HepG2 (cell line): ENCODE measurements around the gene ZNF792. TPM values are rescaled to one million over a fixed set of nuclear protein-coding genes. Genes with fewer than 3 reads are reported as not detected.

Experiments used
- FOXK1 ChIP-seq: sonication (generic); formaldehyde crosslinking; IDR thresholded peaks from 2 replicates; pipeline ENCODE4 v1.4.0; 2020; ENCODE audit warnings: low read depth, missing genetic modification reagents, borderline replicate concordance
- HMG20A ChIP-seq: IDR thresholded peaks from 2 replicates; pipeline ENCODE4 v1.6.1; 2016; ENCODE audit warnings: borderline replicate concordance
- HNF4G ChIP-seq, 2 experiments: sonication (generic) in 1 of 2; formaldehyde crosslinking in 1 of 2; IDR thresholded peaks; 2 replicates each; pipeline versions ENCODE4 v1.4.0 to v1.6.1; 2011 to 2020; ENCODE audit warnings: borderline replicate concordance in 2 of 2, low read depth in 2 of 2, mild to moderate bottlenecking in 2 of 2, low read length in 1 of 2, missing genetic modification reagents in 1 of 2, moderate library complexity in 1 of 2
- JARID2 ChIP-seq: sonication (generic); formaldehyde crosslinking; IDR thresholded peaks from 2 replicates; pipeline ENCODE4 v1.8.1; 2023; ENCODE audit warnings: missing genetic modification reagents, inconsistent platforms; ENCODE audit not compliant: insufficient replicate concordance
- JUN ChIP-seq: sonication (generic); formaldehyde crosslinking; IDR thresholded peaks from 2 replicates; pipeline ENCODE4 v1.4.0; 2020; ENCODE audit warnings: mild to moderate bottlenecking, missing genetic modification reagents
- MIER3 ChIP-seq: IDR thresholded peaks from 2 replicates; pipeline ENCODE4 v1.6.1; 2016; ENCODE audit warnings: missing compliant biosample characterization, borderline replicate concordance
- NKX3-1 ChIP-seq: sonication (generic); formaldehyde crosslinking; IDR thresholded peaks from 2 replicates; pipeline ENCODE4 v1.5.0; 2020; ENCODE audit warnings: missing genetic modification reagents
- PPARG ChIP-seq: conservative IDR thresholded peaks from 2 replicates; pipeline ENCODE4 v1.6.1; 2016; ENCODE audit warnings: missing biosample characterization, missing genetic modification reagents
- SP1 ChIP-seq, 2 experiments: fragments of 450-650 bp in 1 of 2; sonication (generic) in 1 of 2; formaldehyde crosslinking in 1 of 2; IDR thresholded peaks; 2 replicates each; pipeline versions ENCODE4 v1.4.0 to v1.6.1; 2016 to 2020; ENCODE audit warnings: missing genetic modification reagents in 1 of 2
- ZNF451 ChIP-seq: sonication (generic); formaldehyde crosslinking; IDR thresholded peaks from 2 replicates; pipeline ENCODE4 v1.5.0; 2020; ENCODE audit warnings: mild to moderate bottlenecking, missing genetic modification reagents
- ZNF614 ChIP-seq: IDR thresholded peaks from 2 replicates; pipeline ENCODE4 v1.6.1; 2018; ENCODE audit warnings: missing biosample characterization, missing genetic modification reagents, inconsistent platforms, borderline replicate concordance
- ZNF746 ChIP-seq: sonication (generic); formaldehyde crosslinking; IDR thresholded peaks from 2 replicates; pipeline ENCODE4 v1.8.0; 2022; ENCODE audit warnings: mild to moderate bottlenecking, missing genetic modification reagents
- ZZZ3 ChIP-seq: sonication (generic); formaldehyde crosslinking; IDR thresholded peaks from 2 replicates; pipeline ENCODE4 v1.4.0; 2020; ENCODE audit warnings: missing genetic modification reagents, mild to moderate bottlenecking, borderline replicate concordance
- polyA plus RNA-seq, 8 experiments: library from polyadenylated mRNA; depleted of rRNA in 3 of 8; stranded (reverse) in 7 of 8; unstranded in 1 of 8; fragments of >200 nt; fragmentation: Illumina TruSeq in 4 of 8; extraction: Trizol in 4 of 8; gene quantifications; 2 replicates each; pipeline versions ENCODE4 v1.2.1 to v1.2.3, GENCODE V29; 2011 to 2016; ENCODE audit warnings: low read depth in 4 of 8, missing spikeins in 1 of 8, mixed read lengths in 1 of 8; ENCODE audit not compliant: insufficient read depth in 1 of 8
- total RNA-seq, 5 experiments: library from RNA; depleted of rRNA; stranded (reverse); fragments of >200 nt; fragmentation: Illumina TruSeq; extraction: Trizol; gene quantifications; 2 replicates each; pipeline ENCODE4 v1.2.3, GENCODE V29; 2016; ENCODE audit warnings: low read depth in 1 of 5
- TF ChIP-seq, protein P1 (sequence below): sonication (generic); formaldehyde crosslinking; IDR thresholded peaks from 2 replicates; pipeline ENCODE4 v1.4.0; 2020; ENCODE audit warnings: mild to moderate bottlenecking, missing genetic modification reagents
- TF ChIP-seq, protein P2 (sequence below), 2 experiments: sonication (generic) in 1 of 2; formaldehyde crosslinking in 1 of 2; IDR thresholded peaks; 2 replicates each; pipeline versions ENCODE4 v1.4.0 to v1.6.1; 2016 to 2020; ENCODE audit warnings: borderline replicate concordance in 1 of 2, low read depth in 1 of 2, mild to moderate bottlenecking in 1 of 2, missing genetic modification reagents in 1 of 2
- TF ChIP-seq, protein P3 (sequence below): sonication (generic); formaldehyde crosslinking; conservative IDR thresholded peaks from 2 replicates; pipeline ENCODE4 v1.4.0; 2020; ENCODE audit warnings: missing genetic modification reagents

ZNF792 gene
- total and polyA plus RNA-seq, 2 of the 13 experiments (the other 11 are each of a cell fraction or from before 2014, with no cell fraction given), result 5.5 to 11.5 TPM

DNA sequence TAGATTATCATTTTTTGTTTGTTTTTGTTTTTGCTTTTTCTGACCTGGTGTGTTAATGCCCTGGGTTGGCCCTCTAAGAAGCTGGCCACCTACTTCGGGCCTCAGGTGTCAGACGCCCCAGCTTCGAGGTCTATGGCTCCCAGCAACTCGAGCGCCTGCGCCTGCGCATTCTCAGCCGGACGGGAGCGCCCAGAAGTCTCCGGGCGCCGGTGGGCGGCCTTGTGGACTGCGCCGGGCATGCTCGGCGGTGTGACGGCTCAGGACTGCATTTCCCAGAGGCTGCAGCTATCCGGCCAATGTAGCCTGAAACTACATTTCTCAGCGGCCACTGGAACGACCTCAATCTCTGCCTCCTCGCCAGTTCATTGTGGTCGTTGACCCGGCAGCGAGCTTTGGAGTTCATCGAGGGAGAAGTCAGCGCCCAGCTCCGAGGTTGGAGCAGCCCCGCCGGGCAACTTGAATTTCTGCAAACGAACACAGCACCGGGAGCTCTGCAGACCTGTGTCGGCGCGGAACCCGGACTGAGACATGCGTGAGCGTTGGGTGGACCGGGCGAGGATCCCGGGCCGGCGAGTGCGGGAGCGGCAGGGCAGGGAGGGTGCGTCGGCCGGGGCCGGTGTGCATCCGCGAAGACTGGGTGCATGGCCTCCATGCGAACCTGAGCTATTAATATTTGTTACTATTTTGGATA is 37.2 kb downstream of the ZNF792 start, which contains the start of gene ZNF30 (continued):
- TF ChIP-seq, protein P1, sequence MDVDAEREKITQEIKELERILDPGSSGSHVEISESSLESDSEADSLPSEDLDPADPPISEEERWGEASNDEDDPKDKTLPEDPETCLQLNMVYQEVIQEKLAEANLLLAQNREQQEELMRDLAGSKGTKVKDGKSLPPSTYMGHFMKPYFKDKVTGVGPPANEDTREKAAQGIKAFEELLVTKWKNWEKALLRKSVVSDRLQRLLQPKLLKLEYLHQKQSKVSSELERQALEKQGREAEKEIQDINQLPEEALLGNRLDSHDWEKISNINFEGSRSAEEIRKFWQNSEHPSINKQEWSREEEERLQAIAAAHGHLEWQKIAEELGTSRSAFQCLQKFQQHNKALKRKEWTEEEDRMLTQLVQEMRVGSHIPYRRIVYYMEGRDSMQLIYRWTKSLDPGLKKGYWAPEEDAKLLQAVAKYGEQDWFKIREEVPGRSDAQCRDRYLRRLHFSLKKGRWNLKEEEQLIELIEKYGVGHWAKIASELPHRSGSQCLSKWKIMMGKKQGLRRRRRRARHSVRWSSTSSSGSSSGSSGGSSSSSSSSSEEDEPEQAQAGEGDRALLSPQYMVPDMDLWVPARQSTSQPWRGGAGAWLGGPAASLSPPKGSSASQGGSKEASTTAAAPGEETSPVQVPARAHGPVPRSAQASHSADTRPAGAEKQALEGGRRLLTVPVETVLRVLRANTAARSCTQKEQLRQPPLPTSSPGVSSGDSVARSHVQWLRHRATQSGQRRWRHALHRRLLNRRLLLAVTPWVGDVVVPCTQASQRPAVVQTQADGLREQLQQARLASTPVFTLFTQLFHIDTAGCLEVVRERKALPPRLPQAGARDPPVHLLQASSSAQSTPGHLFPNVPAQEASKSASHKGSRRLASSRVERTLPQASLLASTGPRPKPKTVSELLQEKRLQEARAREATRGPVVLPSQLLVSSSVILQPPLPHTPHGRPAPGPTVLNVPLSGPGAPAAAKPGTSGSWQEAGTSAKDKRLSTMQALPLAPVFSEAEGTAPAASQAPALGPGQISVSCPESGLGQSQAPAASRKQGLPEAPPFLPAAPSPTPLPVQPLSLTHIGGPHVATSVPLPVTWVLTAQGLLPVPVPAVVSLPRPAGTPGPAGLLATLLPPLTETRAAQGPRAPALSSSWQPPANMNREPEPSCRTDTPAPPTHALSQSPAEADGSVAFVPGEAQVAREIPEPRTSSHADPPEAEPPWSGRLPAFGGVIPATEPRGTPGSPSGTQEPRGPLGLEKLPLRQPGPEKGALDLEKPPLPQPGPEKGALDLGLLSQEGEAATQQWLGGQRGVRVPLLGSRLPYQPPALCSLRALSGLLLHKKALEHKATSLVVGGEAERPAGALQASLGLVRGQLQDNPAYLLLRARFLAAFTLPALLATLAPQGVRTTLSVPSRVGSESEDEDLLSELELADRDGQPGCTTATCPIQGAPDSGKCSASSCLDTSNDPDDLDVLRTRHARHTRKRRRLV (CRISPR knock-in tag), result no peak
- TF ChIP-seq HMG20A (CRISPR knock-in tag) (peak; percentile 38; the same call in 1 of the 2 replicates), MIER3 (CRISPR knock-in tag) (no peak; the same call in 1 of the 2 replicates), NKX3-1 (CRISPR knock-in tag) (no peak), FOXK1 (CRISPR knock-in tag) (0 out of 2 replicates have a peak, but pooled peaks have one; percentile 16), HNF4G (IDR thresholded peaks at IDR 0.05; ENCODE audit: borderline replicate concordance, low read depth, low read length) (no peak), HNF4G (CRISPR knock-in tag; IDR thresholded peaks at IDR 0.05; ENCODE audit: borderline replicate concordance, low read depth) (no peak), SP1 (IDR thresholded peaks at IDR 0.05) (no peak), SP1 (CRISPR knock-in tag; IDR thresholded peaks at IDR 0.05) (no peak), JARID2 (peak; percentile 52), PPARG (CRISPR knock-in tag) (0 out of 2 replicates have a peak, but pooled peaks have one; percentile 19), JUN (CRISPR knock-in tag) (no peak), ZNF451 (CRISPR knock-in tag) (0 out of 2 replicates have a peak, but pooled peaks have one; percentile 65), ZNF746 (no peak), ZNF614 (CRISPR knock-in tag) (0 out of 2 replicates have a peak, but pooled peaks have one; percentile 32), ZZZ3 (no peak; the same call in 1 of the 2 replicates)
- TF ChIP-seq, protein P2, sequence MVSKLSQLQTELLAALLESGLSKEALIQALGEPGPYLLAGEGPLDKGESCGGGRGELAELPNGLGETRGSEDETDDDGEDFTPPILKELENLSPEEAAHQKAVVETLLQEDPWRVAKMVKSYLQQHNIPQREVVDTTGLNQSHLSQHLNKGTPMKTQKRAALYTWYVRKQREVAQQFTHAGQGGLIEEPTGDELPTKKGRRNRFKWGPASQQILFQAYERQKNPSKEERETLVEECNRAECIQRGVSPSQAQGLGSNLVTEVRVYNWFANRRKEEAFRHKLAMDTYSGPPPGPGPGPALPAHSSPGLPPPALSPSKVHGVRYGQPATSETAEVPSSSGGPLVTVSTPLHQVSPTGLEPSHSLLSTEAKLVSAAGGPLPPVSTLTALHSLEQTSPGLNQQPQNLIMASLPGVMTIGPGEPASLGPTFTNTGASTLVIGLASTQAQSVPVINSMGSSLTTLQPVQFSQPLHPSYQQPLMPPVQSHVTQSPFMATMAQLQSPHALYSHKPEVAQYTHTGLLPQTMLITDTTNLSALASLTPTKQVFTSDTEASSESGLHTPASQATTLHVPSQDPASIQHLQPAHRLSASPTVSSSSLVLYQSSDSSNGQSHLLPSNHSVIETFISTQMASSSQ (IDR thresholded peaks at IDR 0.05; ENCODE audit: low read depth), result no peak
- TF ChIP-seq, protein P2 (CRISPR knock-in tag; IDR thresholded peaks at IDR 0.05; ENCODE audit: borderline replicate concordance), result peak; percentile 37; the same call in 1 of the 2 replicates
- TF ChIP-seq, protein P3, sequence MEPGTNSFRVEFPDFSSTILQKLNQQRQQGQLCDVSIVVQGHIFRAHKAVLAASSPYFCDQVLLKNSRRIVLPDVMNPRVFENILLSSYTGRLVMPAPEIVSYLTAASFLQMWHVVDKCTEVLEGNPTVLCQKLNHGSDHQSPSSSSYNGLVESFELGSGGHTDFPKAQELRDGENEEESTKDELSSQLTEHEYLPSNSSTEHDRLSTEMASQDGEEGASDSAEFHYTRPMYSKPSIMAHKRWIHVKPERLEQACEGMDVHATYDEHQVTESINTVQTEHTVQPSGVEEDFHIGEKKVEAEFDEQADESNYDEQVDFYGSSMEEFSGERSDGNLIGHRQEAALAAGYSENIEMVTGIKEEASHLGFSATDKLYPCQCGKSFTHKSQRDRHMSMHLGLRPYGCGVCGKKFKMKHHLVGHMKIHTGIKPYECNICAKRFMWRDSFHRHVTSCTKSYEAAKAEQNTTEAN (CRISPR knock-in tag), result peak; percentile 66
